Limb (tissue), 2 donors: Measurements from ENCODE around the gene DNAAF3.
A peak's percentile ranks its signal among the peaks of the same experiment; 100 is the strongest.
"Not testable (repeated sequence)": the region's sequence is repeated elsewhere in the genome, so short reads cannot be mapped to it uniquely, and the experiment has no call there.

Source experiments
- DNase-seq, 2 donors: peaks; one replicate each; pipeline ENCODE4 v3.0.0-alpha.2; 2016; ENCODE audit errors: extremely low spot score in 2 of 2

Gene DNAAF3

DNA sequence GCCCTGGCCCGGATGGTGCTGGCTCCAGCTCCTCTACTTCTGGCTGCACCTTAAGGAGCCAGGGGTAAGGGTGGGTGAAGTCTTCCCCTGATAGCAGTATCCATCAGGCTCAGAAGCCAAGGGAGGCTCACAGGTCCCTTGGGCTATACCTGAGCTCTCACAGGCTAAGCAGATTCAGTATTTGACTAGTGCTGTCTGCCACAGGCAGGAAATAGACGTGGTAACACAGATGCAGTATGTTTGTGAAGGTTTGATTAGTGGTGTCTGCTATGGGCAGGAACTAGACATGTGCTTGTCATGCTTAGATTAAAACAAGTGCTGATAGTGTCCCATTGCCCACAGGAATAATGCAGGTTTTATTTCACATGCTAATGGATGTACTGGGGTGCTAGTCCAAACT is 9.7 kb upstream of the DNAAF3 start:
- no peak for DNase-seq

DNA sequence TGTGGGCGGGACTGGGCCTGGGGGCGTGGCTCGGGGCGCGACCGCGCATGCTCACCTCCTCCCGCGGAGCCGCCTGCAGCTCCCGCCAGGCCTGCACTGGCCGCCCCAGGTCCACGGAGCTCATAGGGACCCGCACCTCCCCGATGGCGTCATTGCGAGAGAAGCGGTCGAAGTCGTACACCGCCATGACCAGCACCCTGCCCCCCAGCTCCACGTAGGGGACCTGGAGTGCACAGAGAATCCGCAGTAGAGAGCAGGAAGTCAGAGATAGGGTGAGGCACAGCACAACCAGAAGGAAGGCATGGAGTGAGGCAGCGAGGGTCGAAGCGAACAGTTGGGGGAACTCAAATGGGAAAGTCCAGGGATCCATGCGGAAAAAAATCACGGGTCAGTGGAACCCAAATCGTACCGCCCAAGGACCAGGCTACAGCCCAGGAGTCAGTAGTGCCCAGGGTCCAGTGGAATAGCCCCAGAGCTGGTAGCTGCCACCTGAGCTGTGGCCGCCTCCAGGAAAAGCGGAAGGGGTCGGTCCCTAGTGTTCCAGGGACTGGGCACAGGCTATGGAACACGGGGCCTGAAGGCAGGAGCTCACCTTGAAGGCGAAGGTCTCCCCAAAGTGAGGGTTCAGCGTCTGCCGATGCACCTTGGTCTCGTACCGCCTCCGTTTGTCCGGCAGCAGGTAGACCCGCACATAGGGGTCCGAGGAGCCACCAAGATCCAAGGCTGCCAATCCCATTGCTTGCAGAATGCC is 8.9 kb upstream of the DNAAF3 start:
- DNase-seq = no peak

DNA sequence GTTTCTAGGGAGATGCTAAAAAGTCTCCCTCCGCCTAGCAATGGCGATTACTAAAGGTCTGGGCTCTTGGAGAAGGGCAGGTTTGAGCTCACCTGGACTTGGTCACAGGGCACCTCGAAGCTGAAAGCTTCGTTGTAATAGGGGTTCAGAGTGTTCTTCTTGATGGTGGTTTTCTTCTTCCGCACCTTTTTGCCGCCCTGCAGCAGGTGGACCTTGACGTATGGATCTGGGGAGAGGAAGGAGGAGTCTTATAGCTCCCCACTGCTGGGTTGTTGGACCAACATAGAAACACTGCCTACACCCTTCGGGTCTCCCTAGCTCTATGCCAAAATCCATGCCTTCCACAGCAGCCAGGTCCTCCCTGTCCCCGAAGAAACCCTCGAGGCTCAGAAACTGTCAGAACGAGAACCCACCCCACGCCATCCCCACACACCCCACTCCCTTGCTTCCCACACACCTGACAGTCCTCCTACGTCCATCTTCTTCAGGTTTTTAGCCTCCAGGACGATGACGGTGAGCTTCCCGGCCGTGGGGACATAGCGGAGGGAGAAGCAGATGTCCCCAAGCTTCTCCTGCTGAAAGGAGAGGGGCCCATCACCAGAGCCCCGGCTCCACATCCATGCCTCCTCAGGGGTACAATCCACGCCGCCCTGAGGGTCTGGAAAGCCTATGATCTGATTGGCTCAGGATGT is 8.2 kb upstream of the DNAAF3 start:
- DNase-seq = no peak

DNA sequence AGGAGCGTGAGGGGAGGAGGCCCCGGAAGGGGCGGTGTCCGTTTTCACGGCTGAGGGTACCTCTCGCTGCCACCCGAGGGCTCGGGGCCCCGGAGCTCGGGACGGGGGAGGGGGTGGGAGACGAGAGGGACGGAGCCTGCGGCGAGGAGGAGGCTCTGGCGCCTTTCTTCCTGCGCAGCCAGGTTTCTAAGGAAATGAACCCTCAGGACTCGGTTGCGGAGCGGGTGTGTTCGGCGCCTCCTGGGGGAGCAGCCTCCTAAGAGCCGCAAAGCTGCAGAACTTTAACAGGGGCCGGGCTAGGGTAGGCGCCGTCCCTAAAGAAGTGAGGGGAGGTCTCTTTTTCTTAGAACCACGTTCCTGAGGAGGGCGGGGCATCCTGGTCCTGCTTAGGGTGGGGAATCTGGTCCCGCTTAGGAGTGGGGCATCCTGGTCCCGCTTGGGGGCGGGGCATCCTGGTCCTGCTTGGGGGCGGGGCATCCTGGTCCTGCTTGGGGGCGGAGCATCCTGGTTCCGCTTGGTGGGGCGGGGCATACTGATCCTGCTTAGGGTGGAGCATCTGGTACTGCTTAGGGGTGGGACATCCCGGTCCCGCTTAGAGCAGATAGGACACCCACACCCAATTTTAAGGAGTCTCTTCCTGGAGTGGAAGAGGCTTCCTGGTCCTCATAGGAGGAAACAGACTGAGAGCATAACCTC is 7.4 kb upstream of the DNAAF3 start:
- no peak for DNase-seq

DNA sequence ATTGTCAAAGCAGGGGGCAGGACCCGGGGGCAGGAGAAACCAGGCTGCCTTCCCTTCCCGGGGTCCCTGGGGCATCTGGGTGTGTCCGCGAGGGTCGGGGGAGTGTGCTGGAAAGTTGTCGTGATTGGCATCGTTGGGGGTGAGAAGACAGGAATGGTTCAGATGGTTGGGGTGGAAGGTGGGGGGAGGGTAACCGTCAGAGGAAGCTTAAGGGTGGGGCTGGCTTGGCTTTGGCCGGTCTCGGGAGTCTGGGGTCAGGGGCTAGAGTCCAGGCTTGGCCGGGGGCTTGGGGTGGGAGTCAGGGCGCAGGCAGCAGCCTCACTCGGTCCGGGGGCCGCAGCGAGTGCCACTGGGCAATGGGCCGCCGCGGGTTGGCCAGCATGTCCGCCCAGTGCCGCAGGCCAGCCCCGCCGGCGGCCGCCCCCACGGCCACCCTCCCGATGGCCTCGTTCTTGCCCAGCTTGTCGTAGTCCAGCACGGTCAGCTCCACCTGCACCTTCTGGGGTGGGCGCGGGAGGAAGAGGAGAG is 6.8 kb upstream of the DNAAF3 start:
- DNase-seq = no peak

DNA sequence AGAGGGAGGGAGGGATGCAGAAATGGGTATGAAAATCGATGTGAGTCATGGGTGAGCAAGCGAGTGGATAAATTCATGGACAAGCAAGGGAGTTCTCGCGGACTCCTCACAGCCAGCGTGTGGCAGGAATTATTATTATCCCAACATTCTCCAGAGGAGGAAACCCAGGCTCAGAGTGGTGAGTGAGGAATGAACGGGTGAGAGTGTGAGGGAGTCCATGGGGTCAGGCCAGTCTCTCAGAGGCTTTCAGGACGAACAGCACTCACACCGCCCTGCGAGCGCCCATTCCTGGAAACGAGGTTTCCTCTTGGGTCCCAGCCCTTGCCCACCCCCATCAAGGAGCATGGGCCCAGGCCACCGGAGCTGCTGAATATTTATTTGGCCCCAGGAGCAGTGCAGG is 6.3 kb upstream of the DNAAF3 start:
- DNase-seq = no peak

DNA sequence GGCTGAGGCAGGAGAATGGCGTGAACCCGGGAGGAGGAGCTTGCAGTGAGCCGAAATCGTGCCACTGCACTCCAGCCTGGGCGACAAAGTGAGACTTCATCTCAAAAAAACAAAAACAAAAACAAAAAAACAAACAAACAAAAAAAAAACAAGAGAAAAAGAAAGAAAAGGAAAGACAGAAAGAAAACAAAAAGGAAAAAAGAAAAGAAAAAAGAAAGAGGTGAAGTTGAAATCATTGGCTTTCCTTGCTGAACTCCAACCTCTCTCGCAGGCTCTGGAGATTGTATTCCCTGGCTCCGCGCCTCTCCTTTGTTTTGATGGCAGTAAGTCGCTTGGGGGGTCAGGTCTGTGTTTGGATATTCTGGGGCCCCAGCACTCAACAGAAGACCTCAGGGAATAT is 5.9 kb upstream of the DNAAF3 start:
- DNase-seq = not testable (repeated sequence)

DNA sequence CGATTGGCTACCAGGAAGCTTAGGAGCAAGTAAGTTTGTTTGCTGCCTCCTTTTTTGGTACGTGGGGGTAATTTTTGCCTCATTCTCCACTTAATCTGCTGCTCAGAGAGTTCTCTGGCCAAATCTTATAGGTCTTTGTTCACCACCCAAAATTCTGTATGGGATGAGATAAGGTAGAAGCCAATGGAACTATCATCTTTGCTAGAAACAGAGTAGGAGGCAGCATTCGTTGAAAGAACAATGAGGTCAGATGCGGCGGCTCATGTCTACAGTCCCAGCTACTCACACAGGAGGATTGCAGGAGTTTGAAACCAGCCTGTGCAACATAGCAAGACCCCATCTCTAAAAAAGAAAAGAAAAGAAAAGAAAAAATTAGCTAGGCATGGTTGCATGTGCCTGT is 5.0 kb upstream of the DNAAF3 start:
- DNase-seq = no peak

DNA sequence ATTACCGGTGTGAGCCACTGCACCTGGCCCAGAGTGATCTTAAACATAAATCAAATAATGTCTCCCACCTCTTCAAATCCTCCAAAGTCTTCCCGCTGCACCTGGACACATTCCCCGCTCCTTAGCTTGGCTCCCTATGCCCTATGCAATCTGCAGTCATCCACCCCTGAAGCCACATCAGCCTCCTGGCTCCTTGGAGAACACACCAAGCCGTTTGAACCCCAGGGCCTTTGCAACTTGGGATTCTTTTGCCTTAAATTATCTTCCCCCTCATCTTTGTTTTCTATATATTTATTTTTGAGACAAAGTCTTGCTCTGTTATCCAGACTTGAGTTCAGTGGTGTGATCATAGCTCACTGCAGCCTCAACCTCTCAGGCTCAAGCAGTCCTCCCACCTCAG is 2.7 kb upstream of the DNAAF3 start:
- DNase-seq = no peak

DNA sequence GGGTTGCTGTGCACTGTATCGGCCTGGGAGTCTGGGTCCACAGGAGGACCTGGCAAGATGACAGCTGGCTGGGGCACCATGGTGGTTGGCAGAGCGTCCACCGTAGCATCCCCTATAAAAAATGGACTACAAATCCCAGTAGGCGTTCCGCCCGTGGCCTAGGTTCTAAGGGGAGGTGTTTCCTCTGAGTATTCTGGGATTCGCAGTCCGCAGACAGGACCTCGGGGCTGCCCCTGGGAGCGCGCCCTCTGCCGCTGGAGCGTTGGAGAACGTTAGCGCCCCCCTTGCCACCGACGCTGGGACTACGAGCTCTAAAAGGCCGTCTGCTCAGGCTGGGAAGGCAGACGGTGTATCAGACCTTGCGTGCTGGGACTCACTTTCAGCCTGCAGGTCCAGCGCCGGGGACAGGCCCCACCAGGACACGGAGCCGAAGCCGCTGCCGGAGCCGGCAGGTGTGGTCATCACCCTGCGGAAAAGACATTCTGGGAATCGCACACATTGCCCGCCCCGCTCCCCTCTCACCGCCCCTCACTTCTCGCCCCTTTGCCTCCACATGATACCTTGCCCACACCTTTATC is 372 bp downstream of the DNAAF3 start:
- DNase-seq = peak in 1 of 2 donors; percentile 75

DNA sequence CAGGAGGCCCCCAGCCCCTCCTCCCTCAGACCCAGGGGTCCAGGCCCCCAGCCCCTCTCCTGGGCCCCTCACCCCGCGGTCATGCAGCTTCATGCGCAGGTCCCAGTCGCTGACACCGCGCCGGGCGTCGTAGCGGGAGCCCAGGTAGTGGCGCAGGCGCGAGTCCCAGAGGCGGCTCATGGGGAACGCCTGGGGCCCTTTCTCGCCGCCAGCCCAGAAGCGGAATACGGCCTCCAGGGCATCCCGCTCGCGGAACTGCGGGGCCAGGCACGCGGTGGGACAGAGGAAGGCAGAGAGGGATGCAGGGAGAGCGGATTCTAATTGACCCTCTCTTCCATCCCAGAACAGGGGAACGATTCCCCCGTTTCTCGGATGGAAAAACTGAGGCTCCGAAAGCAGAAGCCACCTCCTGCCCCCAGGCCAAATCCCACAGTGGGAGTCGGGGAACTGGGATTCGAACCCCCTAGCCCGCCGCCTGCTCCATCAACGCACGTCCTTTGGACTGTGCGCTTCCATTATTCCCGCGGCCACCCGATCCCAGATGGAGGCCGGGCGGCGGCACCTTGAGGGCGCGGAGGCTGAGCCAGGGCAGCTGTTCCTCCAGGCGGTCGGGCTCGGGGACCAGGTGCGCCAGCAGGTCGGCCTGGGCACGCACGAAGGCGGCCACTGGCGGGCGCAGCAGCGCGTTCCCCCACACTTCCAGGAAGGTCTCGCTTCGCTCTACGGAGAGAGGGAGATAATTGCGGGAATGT is 4.7 kb downstream of the DNAAF3 start:
- DNase-seq = no peak

DNA sequence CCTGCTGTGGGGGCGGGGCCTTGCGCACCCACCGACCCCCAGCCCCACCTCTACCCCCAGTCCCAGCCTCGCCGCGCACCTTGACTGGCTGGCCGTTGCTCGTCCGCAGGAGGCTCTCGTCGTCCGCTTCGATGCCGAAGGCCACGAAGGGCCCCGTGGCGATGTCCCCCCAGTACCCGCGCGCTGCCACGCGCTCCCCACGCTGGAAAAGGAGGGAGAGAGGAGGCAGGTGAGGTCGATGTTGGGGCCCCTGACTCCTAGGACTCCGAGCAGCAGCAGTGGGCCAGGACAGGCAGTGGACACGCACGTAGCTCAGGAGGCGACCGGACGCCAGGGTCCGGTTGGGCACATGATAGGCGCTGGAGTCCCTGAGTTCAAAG is 5.4 kb downstream of the DNAAF3 start:
- no peak for DNase-seq

DNA sequence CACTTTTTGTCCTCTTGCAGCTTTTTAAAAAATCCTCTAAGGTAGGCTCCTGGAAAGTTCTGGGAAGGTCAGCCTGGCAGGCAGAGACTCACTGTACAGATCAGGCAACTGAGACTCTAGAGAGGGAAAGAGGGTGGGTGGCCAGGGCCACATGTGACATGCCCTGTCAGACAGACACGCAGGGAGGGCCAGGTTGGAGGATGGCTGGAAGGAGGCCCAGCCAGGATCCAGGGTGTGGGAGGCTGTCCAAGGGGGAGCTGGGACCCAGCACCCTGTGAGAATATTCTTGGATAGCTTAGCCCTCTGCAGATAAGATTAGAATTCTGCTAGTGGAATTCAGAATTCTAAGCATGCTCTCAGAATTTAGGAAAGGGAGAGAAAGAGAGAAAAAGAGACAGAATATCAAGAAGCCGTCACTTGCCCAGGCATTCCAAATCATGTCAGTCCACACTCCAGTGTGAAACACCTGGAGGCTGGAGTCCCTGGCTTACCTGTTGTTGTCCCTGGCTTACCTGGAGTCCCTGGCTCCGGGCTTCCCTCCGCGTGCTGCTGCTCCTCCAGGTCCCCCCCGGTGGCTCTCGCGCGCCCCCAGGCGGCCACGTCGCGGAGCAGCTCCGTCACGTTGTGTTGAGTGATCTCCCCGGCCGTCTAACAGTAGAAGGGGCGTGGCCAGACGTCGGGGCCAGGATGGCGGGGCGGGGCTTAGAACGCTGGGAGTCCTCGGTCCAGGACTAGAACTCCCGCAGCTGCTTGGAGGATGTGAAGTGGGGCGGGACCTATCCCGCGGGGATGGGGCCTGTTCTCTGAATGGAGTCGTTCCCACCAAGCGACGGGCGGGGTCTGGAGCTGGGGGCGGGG is 6.1 kb downstream of the DNAAF3 start:
- peak; percentile 71 to 83 for DNase-seq

DNA sequence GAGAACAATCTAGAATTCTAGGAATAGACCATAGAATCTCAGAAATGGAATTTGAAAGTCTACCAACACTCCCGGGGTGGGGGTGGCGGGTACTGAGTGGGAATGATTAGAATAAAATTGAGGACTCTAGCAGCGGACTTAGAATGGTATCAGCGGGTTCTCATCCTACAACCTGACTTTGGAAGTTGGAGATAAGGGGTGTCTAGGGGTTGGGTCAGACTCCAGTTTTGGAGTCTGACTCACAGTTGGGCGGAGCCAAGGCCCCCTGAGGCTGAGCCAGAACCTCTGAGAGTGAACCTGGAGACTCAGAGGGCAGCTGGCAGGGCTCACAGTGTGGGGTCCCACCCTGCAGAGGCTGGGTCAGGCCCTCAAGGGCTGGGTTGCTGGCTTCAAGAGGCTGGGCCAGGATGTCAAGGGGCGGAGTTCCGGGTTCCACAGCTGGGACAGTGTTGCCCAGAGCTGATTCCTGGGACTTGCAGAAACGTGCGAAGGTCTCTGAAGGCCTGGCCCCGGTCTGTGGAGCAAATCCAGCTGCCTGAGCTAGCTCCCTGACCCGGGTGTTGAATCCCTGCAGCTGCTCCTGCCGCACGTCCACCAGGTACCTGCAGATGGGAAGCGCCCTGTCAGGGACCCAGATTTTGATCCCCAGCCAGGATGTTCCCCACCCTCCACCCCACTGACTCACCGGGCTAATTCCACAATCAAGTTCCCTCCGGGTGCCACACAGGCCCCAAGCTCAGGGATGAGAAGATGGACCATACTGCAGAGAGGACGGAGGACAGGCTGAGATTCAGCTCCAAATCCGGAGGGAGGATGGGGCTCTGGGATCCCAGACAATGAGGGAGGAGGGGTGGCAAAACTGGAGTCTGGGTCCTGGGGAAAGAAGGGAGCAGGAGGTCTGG is 7.3 kb downstream of the DNAAF3 start:
- DNase-seq = no peak

DNA sequence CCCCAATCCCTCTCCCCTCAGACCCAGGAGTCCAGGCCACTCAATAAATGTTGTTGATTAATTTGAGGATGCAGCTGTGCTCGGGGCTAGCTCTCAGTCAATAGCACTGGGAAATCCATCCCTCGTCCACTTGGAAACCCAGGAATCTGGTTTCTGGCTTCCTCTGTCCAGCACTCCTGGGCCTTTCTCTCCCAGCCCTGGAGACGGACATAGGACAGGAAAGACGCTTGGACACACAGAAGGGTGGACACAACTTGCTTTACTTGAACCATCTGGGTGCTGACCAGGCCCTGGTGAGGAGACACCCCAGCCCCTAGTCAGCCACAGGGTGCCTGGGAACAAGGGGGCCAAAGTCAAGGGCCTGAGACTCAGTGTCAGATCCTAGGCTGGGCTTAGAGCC is 8.0 kb downstream of the DNAAF3 start:
- DNase-seq = no peak

DNA sequence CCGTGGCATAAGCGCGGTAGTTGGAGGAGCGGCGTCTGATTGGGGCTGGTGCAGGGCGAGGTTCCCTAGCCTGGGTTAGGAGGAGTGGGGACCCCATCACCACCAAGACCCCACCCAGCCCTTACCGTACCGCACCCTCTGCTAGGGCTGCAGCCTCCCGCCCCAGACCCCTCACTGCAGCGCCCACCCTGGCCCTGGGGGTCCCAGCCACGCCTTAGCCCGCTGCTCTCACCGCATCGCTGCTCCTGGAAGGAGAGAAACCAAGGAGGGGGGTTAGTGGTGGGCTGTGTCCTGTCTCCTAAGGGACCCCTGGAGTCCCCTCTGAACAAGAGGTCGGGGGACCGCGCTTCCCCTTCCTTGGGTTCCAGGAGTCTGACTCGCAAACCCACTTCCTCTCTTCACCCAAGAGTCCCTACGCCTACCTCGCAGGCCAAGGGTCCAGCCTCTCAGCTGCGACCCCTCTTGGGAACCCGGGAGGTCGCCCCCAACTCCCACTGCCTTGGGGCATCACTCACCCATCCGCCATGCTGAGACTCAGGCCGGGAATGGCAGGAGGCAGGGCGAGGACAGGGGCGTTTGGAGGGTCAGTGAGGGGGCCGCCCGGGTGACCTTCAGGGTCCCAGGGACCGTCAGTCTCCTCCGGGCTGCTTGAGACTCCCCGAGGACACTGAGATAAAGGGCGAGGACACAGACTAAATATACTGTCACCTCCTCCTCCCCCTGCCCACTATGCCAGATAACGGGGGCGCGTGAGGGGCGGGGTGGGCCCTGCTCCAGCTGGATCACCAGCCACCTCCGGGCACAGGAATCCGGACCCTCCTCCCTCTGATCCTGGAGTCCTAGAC is 9.1 kb downstream of the DNAAF3 start, which contains the start of gene TNNI3:
TNNI3 (minus strand) TSS at position 669 of the 845 bp plus-strand sequence; CDS start at position 526, 143 bp downstream.
- DNase-seq = no peak

DNA sequence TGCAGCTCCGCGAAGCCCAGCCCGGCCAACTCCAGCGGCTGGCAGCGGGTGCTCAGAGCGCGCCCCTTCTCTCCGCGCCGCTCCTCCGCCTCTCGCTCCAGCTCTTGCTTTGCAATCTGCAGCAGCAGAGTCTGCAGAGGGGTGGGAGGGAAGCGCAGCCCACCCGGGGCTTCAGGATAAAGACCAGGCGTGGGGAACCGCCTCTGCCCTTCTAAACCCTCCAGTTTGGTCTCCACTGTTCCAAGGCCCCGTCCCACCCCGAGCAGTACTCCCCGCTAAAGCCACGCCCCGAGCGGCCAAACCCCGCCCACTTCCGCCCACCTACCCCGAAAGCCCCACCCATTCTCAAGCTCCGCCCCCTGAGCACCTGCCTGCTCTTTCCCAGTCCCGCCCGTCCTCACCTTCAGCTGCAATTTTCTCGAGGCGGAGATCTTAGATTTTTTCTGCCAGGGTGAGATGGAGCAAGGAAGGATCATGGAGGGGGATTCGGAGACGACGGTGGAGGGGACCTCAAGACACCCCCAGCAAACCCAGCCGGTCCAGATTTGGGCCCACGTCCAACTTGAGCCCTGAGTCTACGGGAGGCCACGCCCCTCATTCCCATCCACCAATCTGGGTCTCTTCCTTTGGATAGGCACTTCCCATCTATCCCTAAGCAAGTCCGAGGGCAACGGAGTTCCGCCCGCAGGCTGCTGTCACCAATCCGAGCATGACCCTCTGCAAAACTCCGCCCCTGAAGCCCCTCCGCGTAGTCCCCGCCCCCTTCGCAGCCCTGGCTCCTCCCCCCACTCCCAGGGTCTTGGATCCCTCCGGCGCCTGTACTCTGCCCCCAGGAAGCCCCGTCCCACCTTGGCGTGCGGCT is 10.0 kb downstream of the DNAAF3 start:
- peak in 1 of 2 donors; percentile 74 for DNase-seq
